Middle frontal gyrus (tissue), 1 donor: ENCODE measurements around the gene RBMY1E.
"Not testable (repeated sequence)": the region's sequence is repeated elsewhere in the genome, so short reads cannot be mapped to it uniquely, and the experiment has no call there.

Experiments
- DNase-seq: peaks from one replicate; pipeline ENCODE4 v3.0.0-alpha.2; 2015; ENCODE audit warnings: low spot score; ENCODE audit errors: extremely low spot score

RBMY1E gene

DNA sequence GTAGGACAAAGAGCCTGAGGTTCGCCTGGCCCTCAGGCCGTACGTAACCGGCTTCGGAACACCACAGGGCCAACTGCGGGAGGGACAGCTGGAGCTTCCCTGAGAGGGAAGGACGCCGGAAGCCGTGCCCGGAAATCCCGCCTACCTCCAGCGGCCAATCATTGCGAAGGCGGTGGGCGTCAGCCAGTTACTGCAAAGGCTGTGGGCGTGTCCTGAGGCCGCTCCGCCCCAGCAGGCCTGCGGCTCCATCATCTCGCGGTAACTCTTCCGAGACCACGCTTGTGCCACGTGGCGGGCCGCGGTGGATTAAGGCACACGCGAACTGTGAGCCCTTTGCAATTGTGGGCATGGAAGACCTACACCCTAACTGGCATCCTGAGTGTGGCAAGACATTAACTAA, at the start of gene RBMY1E:
TSS of gene RBMY1E (minus strand) at position 101 of the 400 bp plus-strand sequence. CDS start 1,978 bp downstream, outside the sequence.
- DNase-seq: not testable (repeated sequence)

DNA sequence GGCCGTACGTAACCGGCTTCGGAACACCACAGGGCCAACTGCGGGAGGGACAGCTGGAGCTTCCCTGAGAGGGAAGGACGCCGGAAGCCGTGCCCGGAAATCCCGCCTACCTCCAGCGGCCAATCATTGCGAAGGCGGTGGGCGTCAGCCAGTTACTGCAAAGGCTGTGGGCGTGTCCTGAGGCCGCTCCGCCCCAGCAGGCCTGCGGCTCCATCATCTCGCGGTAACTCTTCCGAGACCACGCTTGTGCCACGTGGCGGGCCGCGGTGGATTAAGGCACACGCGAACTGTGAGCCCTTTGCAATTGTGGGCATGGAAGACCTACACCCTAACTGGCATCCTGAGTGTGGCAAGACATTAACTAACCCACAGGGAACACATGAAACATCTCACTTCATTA, 23.4 kb downstream of the RBMY1E start, which contains the start of gene RBMY1D:
TSS of gene RBMY1D (minus strand) at position 101 of the 400 bp plus-strand sequence. CDS start 2,013 bp downstream, outside the sequence.
- DNase-seq: not testable (repeated sequence)

DNA sequence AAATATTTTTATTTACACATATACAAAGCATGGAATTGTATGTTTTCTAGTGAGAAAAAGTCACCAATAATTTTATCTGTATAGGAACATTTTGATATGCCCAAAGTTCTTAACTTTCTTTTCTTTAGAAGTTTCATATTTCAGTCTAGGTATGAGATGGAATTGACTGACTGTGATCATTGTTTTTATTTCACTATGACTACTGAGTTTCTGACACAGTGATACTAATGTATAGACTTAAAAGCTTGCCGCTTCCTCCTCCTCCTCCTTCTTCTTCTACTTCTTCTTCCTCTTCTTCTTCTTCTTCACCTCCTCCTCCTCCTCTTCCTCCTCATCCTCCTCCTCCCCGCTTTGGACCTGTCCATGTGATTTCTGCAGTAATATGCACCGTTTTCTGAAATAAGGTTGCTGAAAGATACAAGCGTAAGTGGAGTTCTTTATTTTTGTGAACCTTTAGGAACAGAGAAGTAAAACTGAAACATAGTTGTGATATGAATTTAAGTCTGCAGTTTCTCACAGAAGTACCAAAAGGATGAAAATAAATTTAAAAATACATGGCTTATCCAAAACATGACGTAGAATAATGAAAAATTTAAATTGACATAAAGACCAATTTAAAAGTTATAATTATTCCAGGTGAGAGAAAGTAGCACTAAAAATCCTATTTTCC, 48.3 kb downstream of the RBMY1E start:
- DNase-seq: not testable (repeated sequence)
